SH-SY5Y (cell line): ENCODE results near the gene RIN3.

Source experiments
- GATA2 ChIP-seq: IDR thresholded peaks from 2 replicates; pipeline ENCODE4 v1.6.1; 2011; ENCODE audit warnings: mild to moderate bottlenecking, low read depth, low read length
- GATA3 ChIP-seq: IDR thresholded peaks from 2 replicates; pipeline ENCODE4 v1.6.1; 2011; ENCODE audit warnings: low read depth, mild to moderate bottlenecking, low read length, moderate library complexity

Gene RIN3

GRCh38 chr14:92686900-92687427 lies 173.4 kb downstream of the RIN3 start:
- no peak for TF ChIP-seq GATA3
- TF ChIP-seq GATA2: no peak

- TF ChIP-seq GATA3: no peak
- TF ChIP-seq GATA2: no peak
Observed at GRCh38 chr14:92687681-92688433, 174.3 kb downstream of the RIN3 start.

GRCh38 chr14:92688434-92689375 lies 175.1 kb downstream of the RIN3 start:
- TF ChIP-seq GATA3: no peak
- no peak for TF ChIP-seq GATA2

- TF ChIP-seq GATA3: no peak
- no peak for TF ChIP-seq GATA2
Observed at GRCh38 chr14:92690171-92691011, 176.8 kb downstream of the RIN3 start.

GRCh38 chr14:92692822-92693226 lies 179.2 kb downstream of the RIN3 start:
- TF ChIP-seq GATA2 (no peak), GATA3 (no peak)

GRCh38 chr14:92693998-92694795 lies 180.6 kb downstream of the RIN3 start:
- TF ChIP-seq GATA2: no peak
- TF ChIP-seq GATA3: no peak

- TF ChIP-seq GATA3 (no peak), GATA2 (no peak)
Observed at GRCh38 chr14:92694807-92695206, 181.2 kb downstream of the RIN3 start.

- TF ChIP-seq GATA2 (no peak), GATA3 (no peak)
Observed at GRCh38 chr14:92695562-92695961, 182.0 kb downstream of the RIN3 start.

- TF ChIP-seq GATA2: no peak
- no peak for TF ChIP-seq GATA3
Observed at GRCh38 chr14:92696366-92696765, 182.8 kb downstream of the RIN3 start.

- TF ChIP-seq GATA3 (no peak), GATA2 (no peak)
Observed at GRCh38 chr14:92698393-92698792, 184.8 kb downstream of the RIN3 start.

GRCh38 chr14:92701826-92702225 lies 188.2 kb downstream of the RIN3 start:
- TF ChIP-seq GATA3: no peak
- no peak for TF ChIP-seq GATA2

- no peak for TF ChIP-seq GATA2
Observed at GRCh38 chr14:92702441-92702918, 188.9 kb downstream of the RIN3 start.

GRCh38 chr14:92703516-92703915 lies 189.9 kb downstream of the RIN3 start:
- TF ChIP-seq GATA3 (no peak), GATA2 (no peak)
